ENCODE data around the gene RRP36.
"Not testable (repeated sequence)": the region's sequence is repeated elsewhere in the genome, so short reads cannot be mapped to it uniquely, and the experiment has no call there.

Gene RRP36

GRCh38 chr6:43035495-43036194, 14.2 kb downstream of the RRP36 start:
- TF ChIP-seq, protein P1, sequence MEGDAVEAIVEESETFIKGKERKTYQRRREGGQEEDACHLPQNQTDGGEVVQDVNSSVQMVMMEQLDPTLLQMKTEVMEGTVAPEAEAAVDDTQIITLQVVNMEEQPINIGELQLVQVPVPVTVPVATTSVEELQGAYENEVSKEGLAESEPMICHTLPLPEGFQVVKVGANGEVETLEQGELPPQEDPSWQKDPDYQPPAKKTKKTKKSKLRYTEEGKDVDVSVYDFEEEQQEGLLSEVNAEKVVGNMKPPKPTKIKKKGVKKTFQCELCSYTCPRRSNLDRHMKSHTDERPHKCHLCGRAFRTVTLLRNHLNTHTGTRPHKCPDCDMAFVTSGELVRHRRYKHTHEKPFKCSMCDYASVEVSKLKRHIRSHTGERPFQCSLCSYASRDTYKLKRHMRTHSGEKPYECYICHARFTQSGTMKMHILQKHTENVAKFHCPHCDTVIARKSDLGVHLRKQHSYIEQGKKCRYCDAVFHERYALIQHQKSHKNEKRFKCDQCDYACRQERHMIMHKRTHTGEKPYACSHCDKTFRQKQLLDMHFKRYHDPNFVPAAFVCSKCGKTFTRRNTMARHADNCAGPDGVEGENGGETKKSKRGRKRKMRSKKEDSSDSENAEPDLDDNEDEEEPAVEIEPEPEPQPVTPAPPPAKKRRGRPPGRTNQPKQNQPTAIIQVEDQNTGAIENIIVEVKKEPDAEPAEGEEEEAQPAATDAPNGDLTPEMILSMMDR (IDR thresholded peaks at IDR 0.05; ENCODE audit: insufficient read depth, low read depth, low read length, missing control alignments) = no peak
- DNase-seq (ENCODE audit: low read depth) = no peak
- H3K4me3 ChIP-seq (ENCODE audit: low read depth, low read length) = no peak overlapping the region

- DNase-seq (ENCODE audit: low read depth) = no peak
- H3K4me3 ChIP-seq (ENCODE audit: low read depth, low read length) = no peak overlapping the region
- TF ChIP-seq, protein P1 (IDR thresholded peaks at IDR 0.05; ENCODE audit: insufficient read depth, low read depth, low read length, missing control alignments) = no peak
Observed at GRCh38 chr6:43036712-43037111, 15.3 kb downstream of the RRP36 start.

GRCh38 chr6:43037197-43037596, 15.8 kb downstream of the RRP36 start:
- TF ChIP-seq, protein P1 (IDR thresholded peaks at IDR 0.05; ENCODE audit: insufficient read depth, low read depth, low read length, missing control alignments) = no peak
- H3K4me3 ChIP-seq (ENCODE audit: low read depth, low read length) = no peak overlapping the region
- no peak for DNase-seq (ENCODE audit: low read depth)

DNA sequence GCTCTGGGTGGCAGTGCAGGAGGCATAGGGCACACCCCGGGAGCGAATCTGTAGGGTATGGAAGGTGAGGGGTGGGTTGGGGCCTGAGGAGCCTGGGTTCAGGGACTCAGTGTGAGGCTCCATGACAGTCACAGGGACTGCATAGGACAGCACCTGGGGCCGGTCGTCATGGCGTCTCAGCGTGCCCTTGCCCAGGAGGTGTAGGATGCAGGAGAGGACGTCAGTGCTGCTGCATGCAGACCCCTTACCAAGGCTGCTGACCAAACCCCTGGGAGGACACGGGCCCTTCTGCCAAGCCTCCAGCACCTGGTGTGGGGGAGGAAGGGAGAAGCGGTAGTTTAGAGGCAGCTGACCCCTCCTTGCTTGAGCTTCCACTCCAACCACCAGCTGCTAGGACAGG, 16.3 kb downstream of the RRP36 start:
- TF ChIP-seq, protein P1 (IDR thresholded peaks at IDR 0.05; ENCODE audit: insufficient read depth, low read depth, low read length, missing control alignments) = no peak
- H3K4me3 ChIP-seq (ENCODE audit: low read depth, low read length) = no peak overlapping the region
- DNase-seq (ENCODE audit: low read depth) = no peak

DNA sequence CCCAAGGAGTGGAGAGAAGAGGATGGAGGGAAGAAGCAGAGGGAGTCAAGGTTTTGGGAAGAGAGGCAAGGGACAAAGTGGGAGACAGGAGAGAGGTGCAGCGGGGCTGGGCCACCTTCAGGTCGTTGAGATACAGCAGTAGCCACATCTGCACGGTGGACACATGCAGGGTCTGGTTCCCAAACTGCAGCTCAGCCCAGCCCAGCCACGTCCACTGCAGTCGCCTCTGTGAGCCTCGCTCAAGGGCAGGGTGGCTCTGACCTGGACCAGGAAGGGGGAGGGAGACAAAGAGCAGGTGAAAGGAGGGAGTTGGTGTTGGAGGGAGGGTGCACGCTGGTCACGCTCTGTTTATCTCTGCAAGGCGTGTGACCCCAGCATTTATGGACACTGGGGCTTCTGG, 17.3 kb downstream of the RRP36 start:
- TF ChIP-seq, protein P1 (IDR thresholded peaks at IDR 0.05; ENCODE audit: insufficient read depth, low read depth, low read length, missing control alignments) = no peak
- H3K4me3 ChIP-seq (ENCODE audit: low read depth, low read length) = no peak overlapping the region
- no peak for DNase-seq (ENCODE audit: low read depth)

DNA sequence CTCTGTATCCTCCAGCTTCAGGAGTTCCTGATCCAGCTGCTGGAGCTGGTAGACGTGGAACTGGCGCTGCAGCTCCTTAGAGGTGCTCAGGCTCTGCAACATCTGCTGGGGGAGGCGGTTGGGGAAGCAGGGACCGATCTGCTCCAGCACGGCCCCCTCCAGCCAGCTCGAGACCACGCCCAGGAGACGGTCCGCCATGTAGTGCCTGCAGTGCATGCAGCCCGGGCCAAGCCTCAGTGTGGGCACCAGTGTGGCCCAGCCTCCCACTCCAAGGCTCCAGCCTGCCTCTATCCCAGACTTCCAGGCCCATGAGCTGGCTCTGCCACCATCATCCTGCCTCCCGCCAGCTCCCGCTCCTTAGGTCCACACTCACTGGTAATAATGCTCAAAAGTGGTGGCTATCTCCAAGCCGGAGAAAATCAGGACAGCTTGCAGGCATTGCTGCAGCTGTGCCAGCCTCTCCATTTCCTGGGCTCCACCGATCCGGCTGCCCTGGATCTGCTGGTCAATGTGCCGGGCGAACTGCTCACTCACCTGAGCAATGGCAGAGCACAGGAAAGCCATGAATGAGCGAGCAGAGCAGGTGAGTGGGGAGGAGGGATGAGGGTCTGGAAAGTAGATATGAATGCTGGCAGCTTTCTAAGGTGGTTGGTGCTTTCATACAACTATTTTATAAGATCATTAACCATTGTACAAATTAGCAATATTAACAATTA, 19.3 kb downstream of the RRP36 start:
- TF ChIP-seq, protein P1 (IDR thresholded peaks at IDR 0.05; ENCODE audit: insufficient read depth, low read depth, low read length, missing control alignments) = no peak
- H3K4me3 ChIP-seq (ENCODE audit: low read depth, low read length) = no peak overlapping the region
- no peak for DNase-seq (ENCODE audit: low read depth)

GRCh38 chr6:43041475-43041874, 20.1 kb downstream of the RRP36 start:
- H3K4me3 ChIP-seq (ENCODE audit: low read depth, low read length); DNase-seq (ENCODE audit: low read depth): not testable (repeated sequence)

Data from GM12865 (cell line).